ENCODE results near the gene SLC50A1. TPM values are rescaled to one million over a fixed set of nuclear protein-coding genes. Genes with fewer than 3 reads are reported as not detected.

Gene SLC50A1
- total RNA-seq, 2 donors from 2014 or later, result 3.7 to 10.0 TPM

- Histone ChIP-seq H3K27ac (peak within 1 kb of the TSS; percentile 96), H3K4me1 (peaks cover 0 to 27% of the 10 kb centered on the region in 2 donors), H3K4me3 (peak within 1 kb of the TSS; percentile 88 to 93), H3K27me3 (peaks cover 0 to 8% of the 10 kb centered on the region in 2 donors), H3K9me3 (no peaks in the 10 kb centered on the region), H3K36me3 (peaks cover 15% of the 10 kb centered on the region)
- DNase-seq (ENCODE audit: low spot score), result peak; percentile 55
- peak in 1 of 2 donors; percentile 31 for TF ChIP-seq CTCF (IDR thresholded peaks at IDR 0.05)
Observed at GRCh38 chr1:155173478-155174323, 38.0 kb downstream of the SLC50A1 start, which contains the start of gene TRIM46. TSS of gene TRIM46 (plus strand) at chr1:155173849. CDS start at chr1:155173967, 118 bp downstream.

- Histone ChIP-seq H3K27ac (no peak overlapping the region), H3K4me1 (peaks cover 0 to 27% of the 10 kb centered on the region in 2 donors), H3K9me3 (no peaks in the 10 kb centered on the region), H3K27me3 (peaks cover 0 to 8% of the 10 kb centered on the region in 2 donors), H3K4me3 (peak overlapping the region in 1 of 2 donors; percentile 88), H3K36me3 (peaks cover 6% of the 10 kb centered on the region)
- no peak for TF ChIP-seq CTCF (IDR thresholded peaks at IDR 0.05)
- peak; percentile 57 for DNase-seq (ENCODE audit: low spot score)
Observed at GRCh38 chr1:155174324-155175280, 39.0 kb downstream of the SLC50A1 start.

GRCh38 chr1:155175281-155175926 is 39.8 kb downstream of the SLC50A1 start:
- no peak for TF ChIP-seq CTCF (IDR thresholded peaks at IDR 0.05)
- no peak for DNase-seq (ENCODE audit: low spot score)
- H3K9me3 ChIP-seq, result no peaks in the 10 kb centered on the region
- peaks cover 0 to 8% of the 10 kb centered on the region in 2 donors for H3K27me3 ChIP-seq
- H3K4me1 ChIP-seq, result peaks cover 0 to 27% of the 10 kb centered on the region in 2 donors
- no peak overlapping the region for H3K27ac ChIP-seq
- H3K36me3 ChIP-seq, result no peaks in the 10 kb centered on the region
- no peak overlapping the region for H3K4me3 ChIP-seq

GRCh38 chr1:155175927-155176371 is 40.3 kb downstream of the SLC50A1 start:
- Histone ChIP-seq H3K36me3 (no peaks in the 10 kb centered on the region), H3K27ac (no peak overlapping the region)
- TF ChIP-seq CTCF (IDR thresholded peaks at IDR 0.05), result no peak

GRCh38 chr1:155176544-155177071 is 41.0 kb downstream of the SLC50A1 start:
- TF ChIP-seq CTCF (IDR thresholded peaks at IDR 0.05), result peak; percentile 78 to 95
- Histone ChIP-seq H3K4me1 (peaks cover 0 to 27% of the 10 kb centered on the region in 2 donors), H3K4me3 (no peak overlapping the region), H3K9me3 (no peaks in the 10 kb centered on the region), H3K36me3 (no peaks in the 10 kb centered on the region), H3K27me3 (peaks cover 0 to 8% of the 10 kb centered on the region in 2 donors), H3K27ac (no peak overlapping the region)
- peak; percentile 87 for DNase-seq (ENCODE audit: low spot score)

More at GRCh38 chr1:155175927-155176371, 40.3 kb downstream of the SLC50A1 start:
- DNase-seq (ENCODE audit: low spot score), result no peak
- H3K4me3 ChIP-seq, result no peak overlapping the region
- peaks cover 0 to 27% of the 10 kb centered on the region in 2 donors for H3K4me1 ChIP-seq
- H3K9me3 ChIP-seq, result no peaks in the 10 kb centered on the region
- peaks cover 0 to 8% of the 10 kb centered on the region in 2 donors for H3K27me3 ChIP-seq

Data from right atrium auricular region (tissue), 2 donors.